Gastroesophageal sphincter (tissue), 4 donors: Measurements from ENCODE around the gene ABCA9. TPM values are rescaled to one million over a fixed set of nuclear protein-coding genes. Genes with fewer than 3 reads are reported as not detected.
A peak's percentile ranks its signal among the peaks of the same experiment; 100 is the strongest.

Experiments used
- ATAC-seq: fragments of 150-250 bp; one replicate; pipeline ENCODE4 v1.9.1; 2016; ENCODE audit warnings: mild to moderate bottlenecking, moderate library complexity
- H3K27ac ChIP-seq, 4 donors: fragments of 200-600 bp; sonication (generic) in 3 of 4; 1 replicate in 3 of 4; 2 replicates in 1 of 4; pipeline ENCODE4 v1.5.1; 2016 to 2019
- H3K27me3 ChIP-seq: fragments of 200-600 bp; sonication (generic); one replicate; pipeline ENCODE4 v1.5.1; 2019
- H3K36me3 ChIP-seq, 2 donors: fragments of 200-600 bp; sonication (generic); one replicate each; pipeline ENCODE4 v1.5.1; 2019; ENCODE audit warnings: control low read depth in 1 of 2
- H3K4me1 ChIP-seq, 3 donors: fragments of 200-600 bp; sonication (generic); 1 replicate in 2 of 3; 2 replicates in 1 of 3; pipeline ENCODE4 v1.5.1; 2016 to 2019; ENCODE audit warnings: control low read depth in 2 of 3
- H3K4me3 ChIP-seq, 2 donors: fragments of 200-600 bp; sonication (generic); one replicate each; pipeline ENCODE4 v1.5.1; 2019; ENCODE audit warnings: mild to moderate bottlenecking in 1 of 2, moderate library complexity in 1 of 2
- H3K9me3 ChIP-seq, 3 donors: fragments of 200-600 bp; sonication (generic); one replicate each; pipeline ENCODE4 v1.5.1; 2017 to 2019; ENCODE audit warnings: control low read depth in 2 of 3
- EP300 ChIP-seq: sonication (generic); formaldehyde crosslinking; IDR thresholded peaks from one replicate; pipeline ENCODE4 v1.6.1; 2017; ENCODE audit warnings: antibody characterized with exemption, mild to moderate bottlenecking
- POLR2A ChIP-seq, 2 donors: fragments of 450-650 bp; IDR thresholded peaks; one replicate each; pipeline ENCODE4 v1.6.1; 2017; ENCODE audit warnings: antibody characterized with exemption in 2 of 2, mild to moderate bottlenecking in 2 of 2, moderate library complexity in 1 of 2
- POLR2AphosphoS5 ChIP-seq: sonication (generic); formaldehyde crosslinking; IDR thresholded peaks from one replicate; pipeline ENCODE4 v1.6.1; 2017; ENCODE audit warnings: antibody characterized with exemption
- WGBS, 2 donors: methylation state at CpG; one replicate each; pipeline ENCODE4 v1.1.5; 2018; ENCODE audit warnings: low coverage in 1 of 2; 5-methylcytosine and 5-hydroxymethylcytosine counted together
- total RNA-seq, 4 donors: library from RNA; depleted of rRNA; stranded (reverse); fragments of >200 nt; gene quantifications; one replicate each; pipeline ENCODE4 v1.1.0, GENCODE V29; 2016
- TF ChIP-seq, protein P1 (sequence below), 4 experiments: fragments of 200-600 bp in 2 of 4; fragments of 450-650 bp in 2 of 4; sonication (generic) in 1 of 4; IDR thresholded peaks; one replicate each; pipeline ENCODE4 v1.5.1; 2017 to 2019; ENCODE audit warnings: antibody characterized with exemption in 4 of 4, mild to moderate bottlenecking in 2 of 4, moderate library complexity in 2 of 4

The ABCA9 gene
- total RNA-seq, 4 donors from 2014 or later, result 18.3 to 64.6 (median 26.5) TPM

DNA sequence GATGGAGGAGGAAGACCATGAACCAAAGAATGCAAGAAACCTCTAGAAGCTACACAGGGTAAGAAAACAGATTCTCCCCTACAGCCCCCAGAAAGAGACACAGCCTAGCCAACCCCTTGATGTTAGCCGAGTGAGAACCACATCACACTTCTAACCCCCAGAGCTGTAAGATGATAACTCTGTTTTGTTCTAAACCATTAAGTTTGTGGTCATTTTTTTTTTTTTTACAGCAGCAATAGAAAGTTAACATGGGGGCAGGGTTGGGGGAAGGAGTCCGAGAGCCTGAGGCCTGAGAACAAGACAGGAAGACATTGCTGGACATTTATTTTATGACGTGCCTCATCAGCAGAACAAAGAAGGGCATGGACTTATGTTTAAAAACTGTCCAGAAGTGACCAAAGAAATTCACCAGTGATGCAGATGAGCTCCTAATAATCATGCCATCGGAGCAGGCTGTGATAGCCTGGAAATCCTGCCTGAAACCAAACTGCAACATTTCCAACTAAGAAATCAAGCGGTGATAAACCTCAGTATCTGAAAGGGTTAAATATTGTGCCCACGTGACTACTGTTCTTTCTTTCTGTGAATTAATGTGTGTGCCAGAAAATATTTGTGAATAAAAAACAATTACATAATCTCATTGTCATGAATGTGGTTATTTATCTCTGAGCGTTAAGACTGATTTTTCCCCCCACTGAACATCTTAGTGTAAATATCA is 1.1 kb downstream of the ABCA9 start:
- no peak for TF ChIP-seq POLR2AphosphoS5
- TF ChIP-seq POLR2A (IDR thresholded peaks at IDR 0.05), result no peak
- TF ChIP-seq, protein P1, sequence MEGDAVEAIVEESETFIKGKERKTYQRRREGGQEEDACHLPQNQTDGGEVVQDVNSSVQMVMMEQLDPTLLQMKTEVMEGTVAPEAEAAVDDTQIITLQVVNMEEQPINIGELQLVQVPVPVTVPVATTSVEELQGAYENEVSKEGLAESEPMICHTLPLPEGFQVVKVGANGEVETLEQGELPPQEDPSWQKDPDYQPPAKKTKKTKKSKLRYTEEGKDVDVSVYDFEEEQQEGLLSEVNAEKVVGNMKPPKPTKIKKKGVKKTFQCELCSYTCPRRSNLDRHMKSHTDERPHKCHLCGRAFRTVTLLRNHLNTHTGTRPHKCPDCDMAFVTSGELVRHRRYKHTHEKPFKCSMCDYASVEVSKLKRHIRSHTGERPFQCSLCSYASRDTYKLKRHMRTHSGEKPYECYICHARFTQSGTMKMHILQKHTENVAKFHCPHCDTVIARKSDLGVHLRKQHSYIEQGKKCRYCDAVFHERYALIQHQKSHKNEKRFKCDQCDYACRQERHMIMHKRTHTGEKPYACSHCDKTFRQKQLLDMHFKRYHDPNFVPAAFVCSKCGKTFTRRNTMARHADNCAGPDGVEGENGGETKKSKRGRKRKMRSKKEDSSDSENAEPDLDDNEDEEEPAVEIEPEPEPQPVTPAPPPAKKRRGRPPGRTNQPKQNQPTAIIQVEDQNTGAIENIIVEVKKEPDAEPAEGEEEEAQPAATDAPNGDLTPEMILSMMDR (IDR thresholded peaks at IDR 0.05), result no peak
- no peak for TF ChIP-seq EP300
- peaks cover 0 to 13% (median 0%) of the 10 kb centered on the region in 3 donors for H3K4me1 ChIP-seq
- H3K27me3 ChIP-seq, result no peaks in the 10 kb centered on the region
- no peak for ATAC-seq
- H3K36me3 ChIP-seq, result peaks cover 0 to 7% of the 10 kb centered on the region in 2 donors
- H3K27ac ChIP-seq, result peak overlapping the region; percentile 30 to 36 (median 36)
- 37 to 38% methylated on average over 7 of the region's 7 CpGs for WGBS, 2 donors
- H3K9me3 ChIP-seq, result peaks cover 0 to 10% (median 0%) of the 10 kb centered on the region in 3 donors
- H3K4me3 ChIP-seq, result peak overlapping the region; percentile 4 to 25

DNA sequence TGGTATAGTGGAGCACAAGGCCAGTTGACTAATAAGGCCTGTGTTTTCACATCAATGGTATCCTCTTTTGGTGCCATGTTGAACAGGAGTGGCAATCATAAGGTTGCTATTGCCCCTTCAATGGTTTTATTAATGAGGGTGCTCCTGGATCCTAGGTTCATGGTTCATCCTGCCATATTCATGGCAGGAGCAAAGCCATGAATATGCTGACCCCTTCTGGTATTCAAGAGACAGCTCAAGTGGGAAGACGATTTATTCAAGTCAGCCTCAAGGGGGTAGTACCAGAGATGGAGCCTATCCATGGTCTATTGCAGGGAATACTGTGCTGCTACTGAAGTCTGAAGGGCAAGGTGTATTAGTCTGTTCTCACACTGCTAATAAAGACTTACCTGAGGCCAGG is 2.6 kb downstream of the ABCA9 start:
- 40% methylated on average over 1 of the region's 1 CpG; no CpG with 5 or more reads in 1 of the 2 donors for WGBS, 2 donors

DNA sequence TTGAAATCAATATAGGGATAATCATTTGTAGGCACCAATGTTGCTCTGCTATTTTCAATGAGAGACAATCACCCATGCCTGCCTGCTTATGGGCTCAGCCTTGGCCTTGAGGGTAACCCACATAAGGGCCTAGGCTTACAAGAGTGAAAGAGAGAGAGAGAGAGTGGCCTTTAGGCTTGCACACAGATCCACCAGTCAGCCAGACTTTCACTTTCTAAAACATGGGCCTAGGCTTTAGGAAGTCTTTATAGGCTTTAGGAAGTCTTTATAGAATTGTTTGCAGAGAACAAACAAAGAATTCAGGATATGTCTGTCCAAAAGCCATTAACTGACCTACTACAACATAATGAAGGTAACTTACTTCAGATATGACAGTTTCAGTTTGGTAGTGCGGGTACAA is 3.4 kb downstream of the ABCA9 start:
- no peak overlapping the region for H3K27ac ChIP-seq
- H3K36me3 ChIP-seq, result peaks cover 0 to 7% of the 10 kb centered on the region in 2 donors
- ATAC-seq, result no peak
- TF ChIP-seq POLR2AphosphoS5 (no peak), EP300 (no peak), POLR2A (IDR thresholded peaks at IDR 0.05) (no peak)
- TF ChIP-seq, protein P1 (IDR thresholded peaks at IDR 0.05), result no peak
- WGBS, 2 donors, result 54 to 71% methylated on average over 1 of the region's 1 CpG
- H3K27me3 ChIP-seq, result no peaks in the 10 kb centered on the region
- H3K4me1 ChIP-seq, result peaks cover 0 to 13% (median 0%) of the 10 kb centered on the region in 3 donors
- H3K4me3 ChIP-seq, result no peak overlapping the region
- H3K9me3 ChIP-seq, result peaks cover 0 to 10% (median 0%) of the 10 kb centered on the region in 3 donors

More for the DNA sequence above, 2.6 kb downstream of the ABCA9 start:
- no peak for TF ChIP-seq POLR2AphosphoS5
- no peak for TF ChIP-seq POLR2A (IDR thresholded peaks at IDR 0.05)
- TF ChIP-seq EP300, result no peak
- TF ChIP-seq, protein P1 (IDR thresholded peaks at IDR 0.05), result no peak
- H3K4me1 ChIP-seq, result peaks cover 0 to 13% (median 0%) of the 10 kb centered on the region in 3 donors
- no peak overlapping the region for H3K27ac ChIP-seq
- peaks cover 0 to 7% of the 10 kb centered on the region in 2 donors for H3K36me3 ChIP-seq
- ATAC-seq, result no peak
- no peaks in the 10 kb centered on the region for H3K27me3 ChIP-seq
- no peak overlapping the region for H3K4me3 ChIP-seq
- H3K9me3 ChIP-seq, result peaks cover 0 to 10% (median 0%) of the 10 kb centered on the region in 3 donors

DNA sequence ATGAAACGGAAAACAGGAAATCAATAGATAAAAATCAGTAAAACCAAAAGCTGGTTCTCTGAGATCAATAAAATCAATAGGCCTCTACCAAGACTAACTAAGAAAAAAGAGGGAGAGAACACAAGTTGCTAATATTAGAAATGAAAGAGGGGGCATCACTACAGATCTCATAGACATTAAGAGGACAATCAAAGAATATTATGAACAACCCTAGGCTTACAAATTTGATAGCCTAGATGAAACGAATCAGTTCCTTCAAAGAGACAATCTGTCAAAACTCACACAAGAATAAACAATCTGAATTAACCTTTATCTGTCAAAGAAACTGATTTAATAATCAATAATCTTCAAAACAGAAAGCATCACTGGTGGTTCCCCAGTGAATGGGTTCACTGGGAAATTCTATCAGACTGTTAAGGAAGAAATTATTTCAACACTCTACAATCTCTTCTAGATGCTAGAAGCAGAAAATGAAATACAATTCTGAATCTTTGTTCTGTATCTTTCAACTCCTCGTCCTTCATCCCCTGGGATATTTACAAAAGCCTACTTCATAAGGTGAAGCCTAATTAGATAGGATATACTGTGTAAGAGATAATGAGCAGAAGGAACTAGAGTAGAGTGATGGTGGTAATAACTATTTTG is 4.4 kb downstream of the ABCA9 start:
- peaks cover 0 to 10% (median 0%) of the 10 kb centered on the region in 3 donors for H3K9me3 ChIP-seq
- H3K4me1 ChIP-seq, result peaks cover 0 to 7% (median 0%) of the 10 kb centered on the region in 3 donors
- TF ChIP-seq, protein P1 (IDR thresholded peaks at IDR 0.05), result no peak
- TF ChIP-seq POLR2A (IDR thresholded peaks at IDR 0.05) (no peak), POLR2AphosphoS5 (no peak), EP300 (no peak)
- no peak for ATAC-seq
- H3K27ac ChIP-seq, result no peak overlapping the region
- H3K27me3 ChIP-seq, result no peaks in the 10 kb centered on the region
- peaks cover 0 to 7% of the 10 kb centered on the region in 2 donors for H3K36me3 ChIP-seq
- WGBS, 2 donors, result 70 to 83% methylated on average over 3 of the region's 3 CpGs
- H3K4me3 ChIP-seq, result no peak overlapping the region
